SK-N-SH treated with all-trans-retinoic acid at 6 μM for 48 hours (cell line): ENCODE results near the gene QSOX2.
A peak's percentile ranks its signal among the peaks of the same experiment; 100 is the strongest.

Source experiments
- ATAC-seq: fragments of 200-7000 bp; cut with Tn5 transposase; 3 replicates; pipeline ENCODE4 v1.9.1; 2020; ENCODE audit warnings: mild to moderate bottlenecking, moderate library complexity
- ARNTL ChIP-seq: fragments of 450-650 bp; formaldehyde crosslinking; IDR thresholded peaks from 2 replicates; pipeline ENCODE4 v1.5.0; 2020; ENCODE audit warnings: low read depth, mild to moderate bottlenecking, moderate library complexity, borderline replicate concordance
- BACH2 ChIP-seq: fragments of 250-450 bp; sonication (Bioruptor Pico); IDR thresholded peaks from 2 replicates; pipeline ENCODE4 v1.9.0; 2021; ENCODE audit warnings: mild to moderate bottlenecking, borderline replicate concordance
- CSRNP3 ChIP-seq: fragments of 250-450 bp; sonication (Bioruptor Pico); IDR thresholded peaks from 2 replicates; pipeline ENCODE4 v1.5.1; 2021; ENCODE audit warnings: mild to moderate bottlenecking, moderate library complexity
- ESRRG ChIP-seq: fragments of 250-450 bp; sonication (Bioruptor Pico); IDR thresholded peaks from 2 replicates; pipeline ENCODE4 v1.6.1; 2021; ENCODE audit warnings: mild to moderate bottlenecking
- GLIS3 ChIP-seq: fragments of 250-450 bp; sonication (Bioruptor Pico); IDR thresholded peaks from 2 replicates; pipeline ENCODE4 v1.5.0; 2020; ENCODE audit warnings: mild to moderate bottlenecking, moderate library complexity
- OSR1 ChIP-seq: fragments of 250-450 bp; sonication (Bioruptor Pico); IDR thresholded peaks from 2 replicates; pipeline ENCODE4 v1.8.0; 2022; ENCODE audit warnings: moderate library complexity, mild to moderate bottlenecking, inconsistent platforms
- PATZ1 ChIP-seq: fragments of 250-450 bp; sonication (Bioruptor Pico); IDR thresholded peaks from 2 replicates; pipeline ENCODE4 v1.8.0; 2020; ENCODE audit warnings: mild to moderate bottlenecking, moderate library complexity, borderline replicate concordance
- RARB ChIP-seq: fragments of 250-450 bp; sonication (Bioruptor Pico); IDR thresholded peaks from 2 replicates; pipeline ENCODE4 v1.8.0; 2021; ENCODE audit warnings: mild to moderate bottlenecking, moderate library complexity
- SNAI2 ChIP-seq: fragments of 250-450 bp; sonication (Bioruptor Pico); IDR thresholded peaks from 2 replicates; pipeline ENCODE4 v1.5.0; 2020; ENCODE audit warnings: mild to moderate bottlenecking, moderate library complexity
- TCF4 ChIP-seq: fragments of 250-450 bp; sonication (Bioruptor Pico); IDR thresholded peaks from 2 replicates; pipeline ENCODE4 v1.8.0; 2021; ENCODE audit warnings: mild to moderate bottlenecking, moderate library complexity, borderline replicate concordance
- TOX ChIP-seq: fragments of 250-450 bp; sonication (Bioruptor Pico); IDR thresholded peaks from 2 replicates; pipeline ENCODE4 v1.8.0; 2021; ENCODE audit warnings: mild to moderate bottlenecking, moderate library complexity, borderline replicate concordance
- ZC3H10 ChIP-seq: fragments of 250-450 bp; sonication (Bioruptor Pico); IDR thresholded peaks from 2 replicates; pipeline ENCODE4 v1.5.1; 2021; ENCODE audit warnings: mild to moderate bottlenecking, moderate library complexity
- ZFP30 ChIP-seq: fragments of 450-650 bp; formaldehyde crosslinking; IDR thresholded peaks from 2 replicates; pipeline ENCODE4 v1.5.0; 2022; ENCODE audit warnings: mild to moderate bottlenecking, moderate library complexity
- ZNF70 ChIP-seq: fragments of 450-650 bp; formaldehyde crosslinking; IDR thresholded peaks from 2 replicates; pipeline ENCODE4 v1.5.0; 2020; ENCODE audit warnings: mild to moderate bottlenecking, moderate library complexity
- ZNF8 ChIP-seq: fragments of 450-650 bp; formaldehyde crosslinking; IDR thresholded peaks from 2 replicates; pipeline ENCODE4 v1.5.0; 2020; ENCODE audit warnings: mild to moderate bottlenecking, moderate library complexity
- TF ChIP-seq, protein P1 (sequence below): fragments of 250-450 bp; sonication (Bioruptor Pico); IDR thresholded peaks from 2 replicates; pipeline ENCODE4 v1.5.0; 2020; ENCODE audit warnings: mild to moderate bottlenecking, moderate library complexity
- TF ChIP-seq, protein P2 (sequence below): fragments of 250-450 bp; sonication (Bioruptor Pico); IDR thresholded peaks from 2 replicates; pipeline ENCODE4 v1.8.0; 2021; ENCODE audit warnings: low read depth, mild to moderate bottlenecking, moderate library complexity, borderline replicate concordance

Gene QSOX2

DNA sequence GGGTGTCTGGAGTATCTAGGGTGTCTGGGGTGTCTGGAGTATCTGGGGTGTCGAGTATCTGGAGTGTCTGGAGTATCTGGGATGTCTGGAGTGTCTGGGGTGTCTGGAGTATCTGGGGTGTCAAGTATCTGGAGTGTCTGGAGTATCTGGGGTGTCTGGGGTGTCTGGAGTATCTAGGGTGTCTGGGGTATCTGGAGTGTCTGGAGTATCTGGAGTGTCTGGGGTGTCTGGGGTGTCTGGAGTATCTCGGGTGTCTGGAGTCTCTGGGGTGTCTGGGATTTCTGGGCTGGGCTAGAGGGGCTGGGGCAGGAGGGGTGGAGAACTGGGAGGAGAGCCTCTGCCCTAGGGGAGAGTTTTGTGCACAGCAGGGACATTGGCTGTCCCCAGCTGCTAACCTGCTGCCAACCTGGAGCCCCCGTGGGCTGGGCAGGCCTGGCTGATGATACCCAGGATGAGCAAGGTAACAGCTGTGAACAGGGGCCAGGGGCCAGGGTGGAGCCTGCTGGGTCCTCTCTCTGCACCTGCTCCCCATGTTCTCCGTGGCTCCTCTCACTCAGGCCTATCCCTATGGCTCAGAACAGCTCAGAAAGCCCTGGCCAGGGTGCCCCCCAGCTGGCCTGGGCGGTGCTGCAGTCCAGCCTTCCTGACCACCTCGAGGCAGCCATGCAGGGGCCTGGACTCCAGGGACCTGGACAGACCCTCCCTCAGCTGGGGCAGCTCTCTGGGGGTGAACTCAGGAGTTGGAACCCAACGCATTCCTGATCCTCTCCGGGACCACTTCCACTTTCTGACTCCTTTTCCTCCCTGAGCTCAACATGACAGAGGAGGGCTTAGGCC, 70.6 kb downstream of the QSOX2 start:
- TF ChIP-seq ZFP30 (CRISPR knock-in tag), result no peak
- TF ChIP-seq OSR1 (CRISPR knock-in tag), result no peak
- TF ChIP-seq SNAI2 (CRISPR knock-in tag), result no peak
- TF ChIP-seq BACH2, result no peak
- no peak for TF ChIP-seq PATZ1
- no peak for TF ChIP-seq ZNF70 (CRISPR knock-in tag)
- no peak for TF ChIP-seq ZNF8
- TF ChIP-seq TOX (CRISPR knock-in tag), result no peak
- TF ChIP-seq TCF4 (CRISPR knock-in tag), result no peak
- no peak for TF ChIP-seq ESRRG (CRISPR knock-in tag)
- no peak for TF ChIP-seq ZC3H10 (CRISPR knock-in tag)
- TF ChIP-seq, protein P1, sequence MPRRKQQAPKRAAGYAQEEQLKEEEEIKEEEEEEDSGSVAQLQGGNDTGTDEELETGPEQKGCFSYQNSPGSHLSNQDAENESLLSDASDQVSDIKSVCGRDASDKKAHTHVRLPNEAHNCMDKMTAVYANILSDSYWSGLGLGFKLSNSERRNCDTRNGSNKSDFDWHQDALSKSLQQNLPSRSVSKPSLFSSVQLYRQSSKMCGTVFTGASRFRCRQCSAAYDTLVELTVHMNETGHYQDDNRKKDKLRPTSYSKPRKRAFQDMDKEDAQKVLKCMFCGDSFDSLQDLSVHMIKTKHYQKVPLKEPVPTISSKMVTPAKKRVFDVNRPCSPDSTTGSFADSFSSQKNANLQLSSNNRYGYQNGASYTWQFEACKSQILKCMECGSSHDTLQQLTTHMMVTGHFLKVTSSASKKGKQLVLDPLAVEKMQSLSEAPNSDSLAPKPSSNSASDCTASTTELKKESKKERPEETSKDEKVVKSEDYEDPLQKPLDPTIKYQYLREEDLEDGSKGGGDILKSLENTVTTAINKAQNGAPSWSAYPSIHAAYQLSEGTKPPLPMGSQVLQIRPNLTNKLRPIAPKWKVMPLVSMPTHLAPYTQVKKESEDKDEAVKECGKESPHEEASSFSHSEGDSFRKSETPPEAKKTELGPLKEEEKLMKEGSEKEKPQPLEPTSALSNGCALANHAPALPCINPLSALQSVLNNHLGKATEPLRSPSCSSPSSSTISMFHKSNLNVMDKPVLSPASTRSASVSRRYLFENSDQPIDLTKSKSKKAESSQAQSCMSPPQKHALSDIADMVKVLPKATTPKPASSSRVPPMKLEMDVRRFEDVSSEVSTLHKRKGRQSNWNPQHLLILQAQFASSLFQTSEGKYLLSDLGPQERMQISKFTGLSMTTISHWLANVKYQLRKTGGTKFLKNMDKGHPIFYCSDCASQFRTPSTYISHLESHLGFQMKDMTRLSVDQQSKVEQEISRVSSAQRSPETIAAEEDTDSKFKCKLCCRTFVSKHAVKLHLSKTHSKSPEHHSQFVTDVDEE (CRISPR knock-in tag), result no peak
- TF ChIP-seq RARB (CRISPR knock-in tag), result no peak
- TF ChIP-seq, protein P2, sequence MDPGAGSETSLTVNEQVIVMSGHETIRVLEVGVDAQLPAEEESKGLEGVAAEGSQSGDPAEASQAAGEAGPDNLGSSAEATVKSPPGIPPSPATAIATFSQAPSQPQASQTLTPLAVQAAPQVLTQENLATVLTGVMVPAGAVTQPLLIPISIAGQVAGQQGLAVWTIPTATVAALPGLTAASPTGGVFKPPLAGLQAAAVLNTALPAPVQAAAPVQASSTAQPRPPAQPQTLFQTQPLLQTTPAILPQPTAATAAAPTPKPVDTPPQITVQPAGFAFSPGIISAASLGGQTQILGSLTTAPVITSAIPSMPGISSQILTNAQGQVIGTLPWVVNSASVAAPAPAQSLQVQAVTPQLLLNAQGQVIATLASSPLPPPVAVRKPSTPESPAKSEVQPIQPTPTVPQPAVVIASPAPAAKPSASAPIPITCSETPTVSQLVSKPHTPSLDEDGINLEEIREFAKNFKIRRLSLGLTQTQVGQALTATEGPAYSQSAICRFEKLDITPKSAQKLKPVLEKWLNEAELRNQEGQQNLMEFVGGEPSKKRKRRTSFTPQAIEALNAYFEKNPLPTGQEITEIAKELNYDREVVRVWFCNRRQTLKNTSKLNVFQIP (CRISPR knock-in tag), result no peak
- ATAC-seq, result 0 out of 3 replicates have a peak, but pooled peaks have one; percentile 8

DNA sequence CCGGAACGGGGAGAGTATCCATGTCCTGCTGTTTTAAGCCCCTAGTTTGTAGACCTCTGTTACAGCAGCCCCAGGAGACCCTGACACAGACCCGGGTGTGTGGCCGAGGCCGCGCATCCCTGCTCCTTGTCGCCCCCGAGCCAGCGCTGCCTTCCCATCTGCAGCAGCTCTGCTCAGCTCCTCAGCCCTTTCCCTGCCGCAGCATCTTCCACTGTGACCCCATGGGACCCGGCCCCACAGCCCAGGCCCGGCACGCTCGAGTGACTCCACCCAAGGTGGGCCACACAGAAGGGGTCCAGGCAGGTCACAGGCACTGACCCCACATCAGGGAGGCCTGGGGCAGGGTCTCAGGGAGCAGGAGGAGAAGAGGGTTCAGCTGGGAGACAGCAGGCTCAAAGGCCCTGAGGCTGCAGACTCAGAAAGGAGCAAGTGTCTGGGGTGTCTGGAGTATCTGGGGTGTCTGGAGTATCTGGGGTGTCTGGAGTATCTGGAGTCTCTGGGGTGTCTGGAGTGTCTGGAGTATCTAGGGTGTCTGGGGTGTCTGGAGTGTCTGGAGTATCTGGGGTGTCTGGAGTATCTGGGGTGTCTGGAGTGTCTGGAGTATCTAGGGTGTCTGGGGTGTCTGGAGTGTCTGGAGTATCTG, 71.8 kb downstream of the QSOX2 start:
- no peak for ATAC-seq
- TF ChIP-seq BACH2 (no peak), OSR1 (CRISPR knock-in tag) (no peak), CSRNP3 (CRISPR knock-in tag) (no peak), ARNTL (CRISPR knock-in tag) (no peak), GLIS3 (no peak), PATZ1 (no peak)
- TF ChIP-seq, protein P1 (CRISPR knock-in tag), result no peak
- TF ChIP-seq, all 23 proteins: peak for 0
